ENCODE data around the gene HIPK1. TPM values are rescaled to one million over a fixed set of nuclear protein-coding genes. Genes with fewer than 3 reads are reported as not detected.

Gene HIPK1
- total RNA-seq, 2 donors from 2014 or later = 47.4 to 59.1 TPM

DNA sequence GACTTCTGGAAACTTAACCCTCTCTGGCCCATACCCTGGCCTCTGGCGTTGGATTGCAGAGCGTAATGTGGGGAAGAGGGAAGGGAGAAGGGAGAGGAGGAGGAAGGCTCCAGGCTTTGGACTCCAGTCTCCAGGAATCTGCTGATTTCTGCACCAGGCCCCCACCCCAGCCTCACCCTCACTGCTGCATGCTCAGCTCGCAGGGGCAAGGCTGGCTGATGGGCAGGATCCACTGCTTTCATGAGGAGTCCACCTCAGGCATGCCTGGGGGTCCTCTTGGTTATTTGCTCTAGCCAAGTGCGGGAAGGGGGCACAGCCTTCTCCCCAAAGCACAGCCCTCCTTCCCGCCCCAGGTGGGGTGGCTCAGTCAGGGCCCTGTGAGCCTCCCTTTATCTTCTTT lies 53.8 kb downstream of the HIPK1 start:
- DNase-seq (ENCODE audit: low spot score) (no peak), ATAC-seq (ENCODE audit: insufficient number of reproducible peaks, low FRiP score, low read depth) (no peak)
- no peaks in the 10 kb centered on the region for H3K36me3 ChIP-seq
- no peaks in the 10 kb centered on the region for H3K9me3 ChIP-seq
- H3K27ac ChIP-seq = peak overlapping the region; percentile 45 to 75
- peaks cover 9 to 58% of the 10 kb centered on the region in 2 donors for H3K4me1 ChIP-seq (ENCODE audit: control insufficient read depth in 1 of 2, low read depth in 2 of 2)
- H3K27me3 ChIP-seq (replicated peaks; ENCODE audit: insufficient read depth) = no peaks in the 10 kb centered on the region
- TF ChIP-seq CTCF (IDR thresholded peaks at IDR 0.05) = no peak
- peak overlapping the region; percentile 68 for H3K4me3 ChIP-seq

DNA sequence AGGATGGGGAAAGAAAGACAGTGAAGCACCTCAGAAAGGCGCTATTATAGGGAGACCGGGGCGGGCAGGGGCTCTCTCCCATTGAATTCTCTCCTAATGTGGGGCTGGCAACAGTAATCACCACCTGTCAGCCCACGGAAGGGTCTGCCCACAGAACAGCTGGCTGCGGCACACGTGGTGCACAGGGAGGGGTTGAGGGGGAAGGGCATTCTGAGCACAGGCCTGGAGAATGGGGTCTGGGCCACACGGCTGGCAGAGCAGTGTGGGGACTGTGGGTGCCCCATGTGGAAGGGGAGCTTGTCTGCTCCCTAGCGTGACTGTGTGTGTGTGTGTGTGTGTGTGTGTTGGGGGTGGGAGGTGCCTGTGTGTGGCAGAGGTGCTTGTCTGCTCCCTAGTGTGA lies 54.3 kb downstream of the HIPK1 start:
- no peaks in the 10 kb centered on the region for H3K27me3 ChIP-seq (replicated peaks; ENCODE audit: insufficient read depth)
- TF ChIP-seq CTCF (IDR thresholded peaks at IDR 0.05) = no peak
- ATAC-seq (ENCODE audit: insufficient number of reproducible peaks, low FRiP score, low read depth) (no peak), DNase-seq (ENCODE audit: low spot score) (no peak)
- no peaks in the 10 kb centered on the region for H3K36me3 ChIP-seq
- peak overlapping the region; percentile 68 for H3K4me3 ChIP-seq
- H3K9me3 ChIP-seq = no peaks in the 10 kb centered on the region
- H3K27ac ChIP-seq = peak overlapping the region; percentile 45 to 75
- peaks cover 9 to 56% of the 10 kb centered on the region in 2 donors for H3K4me1 ChIP-seq (ENCODE audit: control insufficient read depth in 1 of 2, low read depth in 2 of 2)

DNA sequence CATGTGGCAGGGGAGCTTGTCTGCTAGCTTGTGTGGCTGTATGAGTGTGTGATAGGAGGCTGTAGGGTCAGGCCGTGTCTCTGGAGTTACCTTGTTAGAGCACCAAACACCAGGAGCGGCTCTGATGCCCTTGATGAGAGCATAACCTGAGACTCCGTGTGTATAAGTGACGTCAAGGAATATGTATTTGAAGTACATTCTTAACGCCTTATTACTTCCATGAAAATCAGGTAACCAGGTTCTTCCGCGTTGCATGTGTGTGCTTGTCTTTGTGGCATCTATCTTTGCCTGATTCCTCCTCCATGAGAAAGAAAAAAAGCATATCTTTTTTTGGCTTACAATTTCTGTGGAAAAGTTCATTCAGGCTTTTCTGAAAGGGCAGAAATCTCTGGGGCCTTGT lies 54.7 kb downstream of the HIPK1 start:
- TF ChIP-seq CTCF (IDR thresholded peaks at IDR 0.05) = no peak

GRCh38 chr1:113984710-113985109 lies 55.6 kb downstream of the HIPK1 start:
- ATAC-seq (ENCODE audit: insufficient number of reproducible peaks, low FRiP score, low read depth) (no peak), DNase-seq (ENCODE audit: low spot score) (no peak)
- no peak overlapping the region for H3K27ac ChIP-seq
- TF ChIP-seq CTCF (IDR thresholded peaks at IDR 0.05) = no peak
- H3K36me3 ChIP-seq = no peaks in the 10 kb centered on the region
- no peaks in the 10 kb centered on the region for H3K9me3 ChIP-seq
- H3K4me3 ChIP-seq = no peak overlapping the region
- H3K4me1 ChIP-seq (ENCODE audit: control insufficient read depth in 1 of 2, low read depth in 2 of 2) = peaks cover 9 to 42% of the 10 kb centered on the region in 2 donors
- no peaks in the 10 kb centered on the region for H3K27me3 ChIP-seq (replicated peaks; ENCODE audit: insufficient read depth)

More for the DNA sequence above, 54.7 kb downstream of the HIPK1 start:
- Histone ChIP-seq H3K4me3 (no peak overlapping the region), H3K36me3 (no peaks in the 10 kb centered on the region), H3K27me3 (replicated peaks; ENCODE audit: insufficient read depth) (no peaks in the 10 kb centered on the region), H3K27ac (peak overlapping the region; percentile 45 to 75), H3K9me3 (no peaks in the 10 kb centered on the region), H3K4me1 (ENCODE audit: control insufficient read depth in 1 of 2, low read depth in 2 of 2) (peaks cover 9 to 51% of the 10 kb centered on the region in 2 donors)
- DNase-seq (ENCODE audit: low spot score) (no peak), ATAC-seq (ENCODE audit: insufficient number of reproducible peaks, low FRiP score, low read depth) (no peak)

DNA sequence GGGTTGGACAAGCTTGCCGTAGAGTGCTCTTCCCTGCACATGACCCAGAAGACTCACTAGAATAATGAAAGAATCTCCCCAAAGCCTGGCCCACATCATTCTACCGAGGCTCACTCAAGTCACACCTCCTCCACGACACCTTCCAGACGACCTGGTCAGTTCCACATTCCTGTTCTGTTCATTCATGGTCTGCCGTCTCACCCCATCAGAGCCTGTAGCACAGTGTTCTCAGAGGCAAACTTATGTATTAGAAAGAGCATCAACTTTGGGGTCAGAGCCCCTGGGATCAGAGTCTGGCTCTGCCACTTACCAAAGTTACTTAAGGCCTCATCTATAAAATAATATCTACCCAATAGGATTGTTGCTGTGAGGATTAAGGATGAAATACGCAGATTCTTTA lies 57.7 kb downstream of the HIPK1 start:
- H3K9me3 ChIP-seq = no peaks in the 10 kb centered on the region
- DNase-seq (ENCODE audit: low spot score) (no peak), ATAC-seq (ENCODE audit: insufficient number of reproducible peaks, low FRiP score, low read depth) (no peak)
- H3K27me3 ChIP-seq (replicated peaks; ENCODE audit: insufficient read depth) = no peaks in the 10 kb centered on the region
- H3K4me1 ChIP-seq (ENCODE audit: control insufficient read depth in 1 of 2, low read depth in 2 of 2) = peaks cover 2 to 23% of the 10 kb centered on the region in 2 donors
- no peaks in the 10 kb centered on the region for H3K36me3 ChIP-seq
- no peak overlapping the region for H3K27ac ChIP-seq
- H3K4me3 ChIP-seq = no peak overlapping the region
- TF ChIP-seq CTCF (IDR thresholded peaks at IDR 0.05) = no peak
